A549 (cell line): ENCODE data around the gene PALLD.

Experiments
- BCL3 ChIP-seq: fragments of >200 bp; sonication (Bioruptor Twin); formaldehyde crosslinking; IDR thresholded peaks from 3 replicates; pipeline ENCODE4 v1.6.1; 2016
- HOXA7 ChIP-seq: fragments of 250-450 bp; sonication (Bioruptor Pico); IDR thresholded peaks from 2 replicates; pipeline ENCODE4 v1.5.0; 2020; ENCODE audit warnings: mild to moderate bottlenecking, moderate library complexity
- RAD21 ChIP-seq, 2 experiments: fragments of >200 bp in 1 of 2; sonication (Bioruptor Twin) in 1 of 2; formaldehyde crosslinking in 1 of 2; IDR thresholded peaks in 1 of 2; conservative IDR thresholded peaks in 1 of 2; 2 replicates in 1 of 2; 3 replicates in 1 of 2; pipeline ENCODE4 v1.6.1; 2012 to 2018; ENCODE audit warnings: inconsistent platforms in 1 of 2
- RFX5 ChIP-seq: fragments of 450-650 bp; IDR thresholded peaks from 2 replicates; pipeline ENCODE4 v1.7.1; 2014; ENCODE audit warnings: antibody characterized with exemption, mild to moderate bottlenecking, moderate library complexity
- SMC3 ChIP-seq: fragments of >200 bp; sonication (Bioruptor Twin); formaldehyde crosslinking; IDR thresholded peaks from 3 replicates; pipeline ENCODE4 v1.6.1; 2018; ENCODE audit warnings: inconsistent platforms
- ZSCAN20 ChIP-seq: fragments of 250-450 bp; sonication (Bioruptor Pico); IDR thresholded peaks from 2 replicates; pipeline ENCODE4 v1.8.0; 2022; ENCODE audit warnings: mild to moderate bottlenecking, moderate library complexity
- TF ChIP-seq, protein P1 (sequence below): fragments of >200 bp; sonication (Bioruptor Twin); formaldehyde crosslinking; IDR thresholded peaks from 3 replicates; pipeline ENCODE4 v1.5.1; 2016
- TF ChIP-seq, protein P2 (sequence below): fragments of 150-350 bp; IDR thresholded peaks from 2 replicates; pipeline ENCODE4 v1.6.1; 2014; ENCODE audit warnings: low read depth, mild to moderate bottlenecking, low read length

GRCh38 chr4:168794092-168794707 is 297.3 kb downstream of the PALLD start:
- TF ChIP-seq, protein P1, sequence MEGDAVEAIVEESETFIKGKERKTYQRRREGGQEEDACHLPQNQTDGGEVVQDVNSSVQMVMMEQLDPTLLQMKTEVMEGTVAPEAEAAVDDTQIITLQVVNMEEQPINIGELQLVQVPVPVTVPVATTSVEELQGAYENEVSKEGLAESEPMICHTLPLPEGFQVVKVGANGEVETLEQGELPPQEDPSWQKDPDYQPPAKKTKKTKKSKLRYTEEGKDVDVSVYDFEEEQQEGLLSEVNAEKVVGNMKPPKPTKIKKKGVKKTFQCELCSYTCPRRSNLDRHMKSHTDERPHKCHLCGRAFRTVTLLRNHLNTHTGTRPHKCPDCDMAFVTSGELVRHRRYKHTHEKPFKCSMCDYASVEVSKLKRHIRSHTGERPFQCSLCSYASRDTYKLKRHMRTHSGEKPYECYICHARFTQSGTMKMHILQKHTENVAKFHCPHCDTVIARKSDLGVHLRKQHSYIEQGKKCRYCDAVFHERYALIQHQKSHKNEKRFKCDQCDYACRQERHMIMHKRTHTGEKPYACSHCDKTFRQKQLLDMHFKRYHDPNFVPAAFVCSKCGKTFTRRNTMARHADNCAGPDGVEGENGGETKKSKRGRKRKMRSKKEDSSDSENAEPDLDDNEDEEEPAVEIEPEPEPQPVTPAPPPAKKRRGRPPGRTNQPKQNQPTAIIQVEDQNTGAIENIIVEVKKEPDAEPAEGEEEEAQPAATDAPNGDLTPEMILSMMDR, result no peak
- TF ChIP-seq HOXA7 (CRISPR knock-in tag) (no peak), ZSCAN20 (CRISPR knock-in tag) (no peak), BCL3 (no peak), RFX5 (no peak), SMC3 (no peak), RAD21 (conservative IDR thresholded peaks at IDR 0.05 in 1 of 2, IDR thresholded peaks at IDR 0.05 in 1 of 2) (no peak)
- TF ChIP-seq, protein P2, sequence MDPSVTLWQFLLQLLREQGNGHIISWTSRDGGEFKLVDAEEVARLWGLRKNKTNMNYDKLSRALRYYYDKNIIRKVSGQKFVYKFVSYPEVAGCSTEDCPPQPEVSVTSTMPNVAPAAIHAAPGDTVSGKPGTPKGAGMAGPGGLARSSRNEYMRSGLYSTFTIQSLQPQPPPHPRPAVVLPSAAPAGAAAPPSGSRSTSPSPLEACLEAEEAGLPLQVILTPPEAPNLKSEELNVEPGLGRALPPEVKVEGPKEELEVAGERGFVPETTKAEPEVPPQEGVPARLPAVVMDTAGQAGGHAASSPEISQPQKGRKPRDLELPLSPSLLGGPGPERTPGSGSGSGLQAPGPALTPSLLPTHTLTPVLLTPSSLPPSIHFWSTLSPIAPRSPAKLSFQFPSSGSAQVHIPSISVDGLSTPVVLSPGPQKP, result no peak
